SU-DHL-6 (cell line): ENCODE data around the gene SLC7A4.

Source experiments
- H2AFZ ChIP-seq: fragments of 200-600 bp; sonication (generic); 2 replicates; pipeline ENCODE4 v1.6.1; 2014; ENCODE audit warnings: low read depth, mild to moderate bottlenecking, moderate library complexity, mixed read lengths, antibody characterized with exemption, low read length; ENCODE audit not compliant: severe bottlenecking
- H3F3A ChIP-seq: fragments of 200-600 bp; shearing (Covaris generic); 2 replicates; pipeline ENCODE4 v1.6.0; 2016; ENCODE audit warnings: antibody characterized with exemption, mild to moderate bottlenecking; ENCODE audit not compliant: insufficient read depth
- H3K27ac ChIP-seq: fragments of 200-600 bp; sonication (generic); 2 replicates; pipeline ENCODE4 v1.5.1; 2016; ENCODE audit warnings: low read depth, mild to moderate bottlenecking, low read length, moderate library complexity, mixed read lengths
- H3K27me3 ChIP-seq: fragments of 200-600 bp; sonication (generic), shearing (Covaris generic); 2 replicates; pipeline ENCODE4 v1.6.0; 2014; ENCODE audit warnings: mild to moderate bottlenecking, low read length
- H3K36me3 ChIP-seq: fragments of 200-600 bp; sonication (generic); 2 replicates; pipeline ENCODE4 v1.6.1; 2014; ENCODE audit warnings: mild to moderate bottlenecking, low read length, mixed read lengths
- H3K4me2 ChIP-seq: fragments of 300-600, 200-600 bp; shearing (Covaris generic), sonication (generic); 2 replicates; pipeline ENCODE4 v1.6.0; 2014; ENCODE audit warnings: low read length, low read depth, mild to moderate bottlenecking; ENCODE audit not compliant: poor library complexity, severe bottlenecking
- H3K4me3 ChIP-seq: fragments of 200-600 bp; sonication (generic); 2 replicates; pipeline ENCODE4 v1.5.1; 2014; ENCODE audit warnings: antibody characterized with exemption, low read length, mild to moderate bottlenecking, mixed read lengths; ENCODE audit not compliant: insufficient read depth, poor library complexity, severe bottlenecking
- H3K79me2 ChIP-seq: fragments of 200-600 bp; sonication (generic); 2 replicates; pipeline ENCODE4 v1.6.1; 2014; ENCODE audit warnings: mild to moderate bottlenecking, low read length, moderate library complexity; ENCODE audit not compliant: insufficient read depth
- H3K9ac ChIP-seq: fragments of 200-600 bp; sonication (generic); 2 replicates; pipeline ENCODE4 v1.7.0; 2014; ENCODE audit warnings: mild to moderate bottlenecking, low read length
- H3K9me2 ChIP-seq: fragments of 200-600 bp; sonication (generic); replicated peaks from 2 replicates; pipeline ENCODE4 v1.6.1; 2014; ENCODE audit warnings: low read length; ENCODE audit not compliant: insufficient read depth
- H3K9me3 ChIP-seq: fragments of 200-600 bp; sonication (generic); 2 replicates; pipeline ENCODE4 v1.6.1; 2014; ENCODE audit warnings: low read length, mixed read lengths; ENCODE audit not compliant: insufficient read depth
- H4K20me1 ChIP-seq: fragments of 200-600 bp; sonication (generic); 2 replicates; pipeline ENCODE4 v1.6.1; 2014; ENCODE audit warnings: low read depth, mild to moderate bottlenecking, antibody characterized with exemption, low read length, moderate library complexity, mixed read lengths
- CTCF ChIP-seq: fragments of 200-600 bp; sonication (generic); IDR thresholded peaks from one replicate; pipeline ENCODE4 v1.5.1; 2017; ENCODE audit warnings: antibody characterized with exemption, mild to moderate bottlenecking, low read length, moderate library complexity; ENCODE audit not compliant: insufficient read depth, poor library complexity, severe bottlenecking
- EZH2phosphoT487 ChIP-seq: fragments of 200-600 bp; sonication (generic), shearing (Covaris generic); conservative IDR thresholded peaks from 2 replicates; pipeline ENCODE4 v1.6.1; 2018; ENCODE audit warnings: mild to moderate bottlenecking, antibody characterized with exemption, low read length, moderate library complexity, mixed read lengths

Gene SLC7A4, protein sequence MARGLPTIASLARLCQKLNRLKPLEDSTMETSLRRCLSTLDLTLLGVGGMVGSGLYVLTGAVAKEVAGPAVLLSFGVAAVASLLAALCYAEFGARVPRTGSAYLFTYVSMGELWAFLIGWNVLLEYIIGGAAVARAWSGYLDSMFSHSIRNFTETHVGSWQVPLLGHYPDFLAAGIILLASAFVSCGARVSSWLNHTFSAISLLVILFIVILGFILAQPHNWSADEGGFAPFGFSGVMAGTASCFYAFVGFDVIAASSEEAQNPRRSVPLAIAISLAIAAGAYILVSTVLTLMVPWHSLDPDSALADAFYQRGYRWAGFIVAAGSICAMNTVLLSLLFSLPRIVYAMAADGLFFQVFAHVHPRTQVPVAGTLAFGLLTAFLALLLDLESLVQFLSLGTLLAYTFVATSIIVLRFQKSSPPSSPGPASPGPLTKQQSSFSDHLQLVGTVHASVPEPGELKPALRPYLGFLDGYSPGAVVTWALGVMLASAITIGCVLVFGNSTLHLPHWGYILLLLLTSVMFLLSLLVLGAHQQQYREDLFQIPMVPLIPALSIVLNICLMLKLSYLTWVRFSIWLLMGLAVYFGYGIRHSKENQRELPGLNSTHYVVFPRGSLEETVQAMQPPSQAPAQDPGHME

DNA sequence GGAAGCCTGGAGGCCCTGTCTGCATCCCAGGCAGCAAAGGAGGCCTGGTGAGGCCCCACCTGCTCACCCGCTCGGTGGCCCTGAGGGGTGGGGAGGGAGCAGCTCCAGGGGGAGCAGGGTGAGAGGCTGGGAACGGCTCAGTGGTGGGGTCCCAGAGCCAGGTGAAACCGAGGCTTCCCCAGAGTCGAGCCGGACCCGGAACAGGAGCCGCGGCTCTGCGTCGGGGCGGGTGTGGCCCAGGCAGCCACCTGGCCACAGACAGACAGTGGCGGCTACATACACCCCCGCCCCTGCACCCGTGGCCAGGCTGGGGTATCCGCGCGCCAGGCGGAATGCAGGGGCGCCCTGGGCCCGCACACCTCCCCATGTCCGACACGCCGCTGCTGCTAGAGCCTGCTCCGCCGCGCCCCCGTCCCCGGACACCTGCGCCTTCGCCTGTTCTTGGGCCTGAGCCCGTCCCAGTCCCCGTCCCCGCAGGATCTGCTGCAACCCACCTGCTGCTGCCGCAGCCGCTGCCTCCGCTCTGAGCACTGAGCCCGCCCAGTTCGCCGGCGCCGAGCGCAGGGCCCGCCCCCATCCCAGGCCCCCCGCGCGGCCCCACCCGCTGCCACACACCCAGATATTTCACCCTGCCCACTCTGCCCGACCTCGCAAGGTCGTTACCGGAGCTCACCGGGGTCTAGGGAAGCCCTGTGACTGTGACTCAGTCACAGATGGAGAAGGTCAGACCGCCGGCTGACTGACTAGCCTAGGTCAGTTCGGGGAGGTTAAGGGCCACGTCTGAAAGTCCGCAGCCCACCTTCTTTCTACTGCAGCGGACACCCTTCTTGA is at the start of gene SLC7A4:
Gene SLC7A4 (minus strand): TSS at position 525 of the 831 bp plus-strand sequence. CDS start 749 bp downstream, outside the sequence.
- Histone ChIP-seq H3K9ac (no peak within 1 kb of the TSS), H3K9me3 (no peaks in the 10 kb centered on the region), H3K4me2 (no peak within 1 kb of the TSS), H3K4me3 (no peak within 1 kb of the TSS), H3K27ac (no peak within 1 kb of the TSS), H4K20me1 (no peaks in the 10 kb centered on the region), H3K36me3 (no peaks in the 10 kb centered on the region), H2AFZ (no peak within 1 kb of the TSS), H3K79me2 (no peaks in the 10 kb centered on the region), H3F3A (no peaks in the 10 kb centered on the region), H3K9me2 (no peaks in the 10 kb centered on the region), H3K27me3 (no peaks in the 10 kb centered on the region)
- no peak for TF ChIP-seq CTCF
- TF ChIP-seq EZH2phosphoT487, result no peak

DNA sequence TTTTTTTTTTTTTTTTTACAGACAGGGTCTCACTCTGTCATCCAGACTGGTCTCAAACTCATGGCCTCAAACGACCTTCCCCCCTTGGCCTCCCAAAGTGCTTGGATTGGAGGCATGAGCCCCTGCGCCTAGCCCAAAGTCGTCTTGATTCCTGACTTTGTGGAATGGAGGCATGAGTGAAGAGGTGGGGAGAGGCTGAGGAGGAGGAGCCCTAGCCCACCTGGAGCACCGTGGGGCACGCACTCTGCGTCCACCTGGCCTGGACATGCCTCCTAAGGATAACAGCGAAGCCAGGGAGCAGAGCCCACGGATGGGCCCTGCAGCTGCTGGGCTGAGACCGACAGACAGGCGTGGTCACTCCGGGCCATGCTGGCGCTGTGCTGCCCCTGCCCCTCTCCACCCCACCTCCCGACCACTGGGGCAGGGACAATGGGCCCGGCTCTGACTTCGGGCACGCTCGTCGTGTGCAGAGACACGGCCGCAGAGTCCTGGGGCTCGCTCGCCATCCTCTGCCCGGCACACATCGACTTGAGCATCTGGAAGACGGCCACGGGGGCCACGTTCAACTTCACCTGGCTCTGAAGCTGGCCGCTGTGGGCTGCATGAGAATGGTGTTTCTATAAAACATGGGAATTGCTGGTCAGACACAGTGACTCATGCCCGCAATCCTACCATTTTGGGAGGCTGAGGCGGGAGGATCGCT is 48.2 kb upstream of the SLC7A4 start:
- H3K9me3 ChIP-seq, result no peaks in the 10 kb centered on the region
- no peaks in the 10 kb centered on the region for H3K36me3 ChIP-seq
- no peaks in the 10 kb centered on the region for H3K79me2 ChIP-seq
- H3K27me3 ChIP-seq, result no peaks in the 10 kb centered on the region
- no peak overlapping the region for H3K27ac ChIP-seq
- no peaks in the 10 kb centered on the region for H3F3A ChIP-seq
- no peaks in the 10 kb centered on the region for H4K20me1 ChIP-seq
- no peak overlapping the region for H3K4me2 ChIP-seq
- no peaks in the 10 kb centered on the region for H3K9me2 ChIP-seq
- no peak overlapping the region for H2AFZ ChIP-seq
- no peak overlapping the region for H3K4me3 ChIP-seq
- no peak overlapping the region for H3K9ac ChIP-seq
- TF ChIP-seq CTCF, result no peak
- TF ChIP-seq EZH2phosphoT487, result no peak

DNA sequence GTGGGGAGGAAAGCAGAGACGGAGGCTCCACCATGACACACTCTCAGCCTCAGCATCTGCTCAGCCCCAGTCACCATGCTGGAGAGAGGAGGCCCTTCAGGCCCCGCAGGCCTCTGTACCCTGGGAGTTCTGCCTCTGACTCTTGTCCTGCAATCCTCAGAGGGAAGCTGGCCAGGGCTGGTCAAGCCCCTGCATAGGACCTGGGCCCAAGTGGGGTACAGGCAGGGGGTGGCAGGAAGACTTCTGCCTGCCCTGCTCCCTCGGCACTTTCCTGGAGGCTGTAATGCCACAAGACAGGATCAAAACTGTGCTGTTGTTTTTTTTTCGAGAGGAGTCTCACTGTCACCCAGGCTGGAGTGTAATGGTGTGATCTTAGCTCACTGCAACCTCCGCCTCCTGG is 47.1 kb upstream of the SLC7A4 start:
- H3K27me3 ChIP-seq, result no peaks in the 10 kb centered on the region
- no peaks in the 10 kb centered on the region for H3K9me2 ChIP-seq
- H4K20me1 ChIP-seq, result no peaks in the 10 kb centered on the region
- no peaks in the 10 kb centered on the region for H3F3A ChIP-seq
- no peak overlapping the region for H2AFZ ChIP-seq
- TF ChIP-seq EZH2phosphoT487 (no peak), CTCF (no peak)
- H3K4me3 ChIP-seq, result no peak overlapping the region
- no peak overlapping the region for H3K27ac ChIP-seq
- H3K4me2 ChIP-seq, result no peak overlapping the region
- no peaks in the 10 kb centered on the region for H3K36me3 ChIP-seq
- no peaks in the 10 kb centered on the region for H3K9me3 ChIP-seq
- no peaks in the 10 kb centered on the region for H3K79me2 ChIP-seq
- H3K9ac ChIP-seq, result no peak overlapping the region
